HG03521 (cell line): ENCODE measurements around the gene RRM1.
"Not testable (repeated sequence)": the region's sequence is repeated elsewhere in the genome, so short reads cannot be mapped to it uniquely, and the experiment has no call there.

ENCODE experiments used
- ATAC-seq: cut with Tn5 transposase; IDR thresholded peaks from one replicate; pipeline ENCODE4 v1.9.1; 2021; ENCODE audit warnings: mild to moderate bottlenecking, moderate library complexity; ENCODE audit not compliant: unreplicated experiment

Gene RRM1

GRCh38 chr11:4076774-4077173 is 17.8 kb upstream of the RRM1 start:
- ATAC-seq: no peak

- no peak for ATAC-seq
These were observed 11.4 kb upstream of the RRM1 start for GRCh38 chr11:4083198-4083597.

- no peak for ATAC-seq
These were observed 10.0 kb upstream of the RRM1 start for GRCh38 chr11:4084406-4085125.

- no peak for ATAC-seq
These were observed 9.0 kb upstream of the RRM1 start for GRCh38 chr11:4085575-4085974.

- no peak for ATAC-seq
These were observed 7.8 kb upstream of the RRM1 start for GRCh38 chr11:4086575-4087353.

- no peak for ATAC-seq
These were observed 7.0 kb upstream of the RRM1 start for GRCh38 chr11:4087551-4087950.

- ATAC-seq: no peak
These were observed 4.3 kb upstream of the RRM1 start for GRCh38 chr11:4090258-4090657.

- no peak for ATAC-seq
These were observed 2.6 kb upstream of the RRM1 start for GRCh38 chr11:4092026-4092425.

GRCh38 chr11:4093519-4094347 is 866 bp upstream of the RRM1 start:
- ATAC-seq: no peak

GRCh38 chr11:4095509-4096230 is 1.1 kb downstream of the RRM1 start:
- no peak for ATAC-seq

GRCh38 chr11:4098026-4098621 is 3.5 kb downstream of the RRM1 start:
- no peak for ATAC-seq

GRCh38 chr11:4102711-4103110 is 8.1 kb downstream of the RRM1 start:
- ATAC-seq: no peak

GRCh38 chr11:4103269-4103668 is 8.7 kb downstream of the RRM1 start:
- no peak for ATAC-seq

GRCh38 chr11:4105916-4106315 is 11.3 kb downstream of the RRM1 start:
- ATAC-seq: no peak

- no peak for ATAC-seq
These were observed 17.2 kb downstream of the RRM1 start for GRCh38 chr11:4111834-4112233.

GRCh38 chr11:4115128-4115527 is 20.5 kb downstream of the RRM1 start:
- ATAC-seq: no peak

- no peak for ATAC-seq
These were observed 23.5 kb downstream of the RRM1 start for GRCh38 chr11:4118107-4118506.

GRCh38 chr11:4123218-4123617 is 28.6 kb downstream of the RRM1 start:
- no peak for ATAC-seq

- no peak for ATAC-seq
These were observed 30.5 kb downstream of the RRM1 start for GRCh38 chr11:4125141-4125540.

GRCh38 chr11:4127357-4127756 is 32.8 kb downstream of the RRM1 start:
- no peak for ATAC-seq

GRCh38 chr11:4130219-4130618 is 35.6 kb downstream of the RRM1 start:
- ATAC-seq: not testable (repeated sequence)
